ENCODE data around the gene MARK1. TPM values are rescaled to one million over a fixed set of nuclear protein-coding genes. Genes with fewer than 3 reads are reported as not detected.

MARK1 gene
- total and polyA plus RNA-seq, 2 of the 13 experiments (the other 11 are each of a cell fraction or from before 2014, with no cell fraction given), result not detected

- peak; percentile 60; the same call in 1 of the 2 replicates for TF ChIP-seq NR2C2 (CRISPR knock-in tag; IDR thresholded peaks at IDR 0.05; ENCODE audit: borderline replicate concordance)
- TF ChIP-seq GATAD1 (CRISPR knock-in tag; IDR thresholded peaks at IDR 0.05), result no peak
- no peak for TF ChIP-seq ZNF691 (CRISPR knock-in tag; IDR thresholded peaks at IDR 0.05; ENCODE audit: borderline replicate concordance, low read depth)
- TF ChIP-seq RCOR2 (CRISPR knock-in tag; IDR thresholded peaks at IDR 0.05), result peak; percentile 48; the same call in 1 of the 2 replicates
- TF ChIP-seq PATZ1 (CRISPR knock-in tag; IDR thresholded peaks at IDR 0.05), result peak; percentile 12; the same call in 1 of the 2 replicates
- peak; percentile 61 for TF ChIP-seq ZNF362 (CRISPR knock-in tag; IDR thresholded peaks at IDR 0.05; ENCODE audit: borderline replicate concordance)
- TF ChIP-seq ZNF775 (CRISPR knock-in tag; IDR thresholded peaks at IDR 0.05; ENCODE audit: borderline replicate concordance), result no peak
- TF ChIP-seq PHB2 (IDR thresholded peaks at IDR 0.05; ENCODE audit: partially characterized antibody), result no peak
- peak; percentile 80; the same call in 1 of the 2 replicates for TF ChIP-seq THRA (CRISPR knock-in tag; IDR thresholded peaks at IDR 0.05; ENCODE audit: borderline replicate concordance)
- TF ChIP-seq ZGPAT (CRISPR knock-in tag; IDR thresholded peaks at IDR 0.05), result 0 out of 2 replicates have a peak, but pooled peaks have one; percentile 36
- peak; percentile 90 for TF ChIP-seq MEIS2 (CRISPR knock-in tag; IDR thresholded peaks at IDR 0.05)
- peak; percentile 31; the same call in 1 of the 2 replicates for TF ChIP-seq ZNF652 (CRISPR knock-in tag; IDR thresholded peaks at IDR 0.05; ENCODE audit: borderline replicate concordance, low read depth)
- TF ChIP-seq MBNL3 (CRISPR knock-in tag; conservative IDR thresholded peaks at IDR 0.05), result no peak
- no peak for TF ChIP-seq MAFF (IDR thresholded peaks at IDR 0.05; ENCODE audit: low read depth, low read length)
- no peak for TF ChIP-seq TBP (CRISPR knock-in tag; IDR thresholded peaks at IDR 0.05)
- TF ChIP-seq PAXIP1 (CRISPR knock-in tag; conservative IDR thresholded peaks at IDR 0.05), result peak; percentile 80
- TF ChIP-seq EP300 (IDR thresholded peaks at IDR 0.05; ENCODE audit: low read depth in 2 of 2, low read length in 2 of 2), result peak in 1 of 2 experiments; percentile 61; a peak in 2 of 4 replicates
- TF ChIP-seq EP300 (CRISPR knock-in tag; IDR thresholded peaks at IDR 0.05; ENCODE audit: borderline replicate concordance), result no peak
- TF ChIP-seq NR2F1 (CRISPR knock-in tag; IDR thresholded peaks at IDR 0.05), result peak; percentile 54 to 63; a peak in 2 of 4 replicates
Measured at GRCh38 chr1:220698607-220699016, 170.7 kb downstream of the MARK1 start (continued).
